ENCODE data around the gene GREB1L.

GRCh38 chr18:21458788-21459187 lies 216.8 kb downstream of the GREB1L start:
- TF ChIP-seq CTCF (conservative IDR thresholded peaks at IDR 0.05 in 1 of 2, IDR thresholded peaks at IDR 0.05 in 1 of 2; ENCODE audit: low read depth in 1 of 2, low read length in 2 of 2) (no peak), EZH2 (IDR thresholded peaks at IDR 0.05; ENCODE audit: low read length, missing control alignments) (no peak)

Data from fibroblast of lung (primary cell).